GM20000 (cell line): ENCODE data around the gene SULT4A1.

Experiments used
- DNase-seq: peaks from one replicate; pipeline ENCODE4 v3.0.0; 2012; ENCODE audit warnings: low spot score
- CTCF ChIP-seq: IDR thresholded peaks from 2 replicates; pipeline ENCODE4 v1.5.1; 2012; ENCODE audit warnings: mild to moderate bottlenecking, control low read depth; ENCODE audit errors: extremely low read depth, missing control alignments

Gene SULT4A1

GRCh38 chr22:43824724-43825420 lies 37.4 kb downstream of the SULT4A1 start:
- DNase-seq, result no peak
- no peak for TF ChIP-seq CTCF

- DNase-seq, result no peak
- TF ChIP-seq CTCF, result no peak
Observed at GRCh38 chr22:43823911-43824665, 38.2 kb downstream of the SULT4A1 start.

- no peak for TF ChIP-seq CTCF
Observed at GRCh38 chr22:43823353-43823908, 38.9 kb downstream of the SULT4A1 start.

GRCh38 chr22:43821606-43822425 lies 40.5 kb downstream of the SULT4A1 start:
- DNase-seq, result no peak
- no peak for TF ChIP-seq CTCF

More at GRCh38 chr22:43823353-43823908, 38.9 kb downstream of the SULT4A1 start:
- DNase-seq, result no peak

- no peak for DNase-seq
- no peak for TF ChIP-seq CTCF
Observed at GRCh38 chr22:43820651-43821305, 41.5 kb downstream of the SULT4A1 start.

GRCh38 chr22:43819931-43820640 lies 42.2 kb downstream of the SULT4A1 start:
- no peak for TF ChIP-seq CTCF
- no peak for DNase-seq
